Activated T-cell treated with anti-CD3 and anti-CD28 coated beads, Interleukin-2, amount 50 U/mL, for 24 hours (primary cell): ENCODE results near the gene CCDC3.
A peak's percentile ranks its signal among the peaks of the same experiment; 100 is the strongest.

ENCODE experiments used
- DNase-seq: peaks from one replicate; pipeline ENCODE4 v3.0.0-alpha.2; 2020
- H3K27ac Mint-ChIP-seq: 2 replicates; pipeline ENCODE4 v1.8.0; 2020; ENCODE audit warnings: mild to moderate bottlenecking, mixed read lengths
- H3K27me3 Mint-ChIP-seq: 2 replicates; pipeline ENCODE4 v1.8.0; 2020; ENCODE audit warnings: mixed read lengths
- H3K36me3 Mint-ChIP-seq: 2 replicates; pipeline ENCODE4 v1.8.0; 2020; ENCODE audit warnings: low read depth, mixed read lengths
- H3K4me1 Mint-ChIP-seq: 2 replicates; pipeline ENCODE4 v1.8.0; 2020; ENCODE audit warnings: low read depth, mixed read lengths
- H3K4me3 Mint-ChIP-seq: 2 replicates; pipeline ENCODE4 v1.8.0; 2020; ENCODE audit warnings: mild to moderate bottlenecking, moderate library complexity, mixed read lengths
- H3K9me3 Mint-ChIP-seq: 2 replicates; pipeline ENCODE4 v1.8.0; 2020; ENCODE audit warnings: mixed read lengths

The CCDC3 gene

DNA sequence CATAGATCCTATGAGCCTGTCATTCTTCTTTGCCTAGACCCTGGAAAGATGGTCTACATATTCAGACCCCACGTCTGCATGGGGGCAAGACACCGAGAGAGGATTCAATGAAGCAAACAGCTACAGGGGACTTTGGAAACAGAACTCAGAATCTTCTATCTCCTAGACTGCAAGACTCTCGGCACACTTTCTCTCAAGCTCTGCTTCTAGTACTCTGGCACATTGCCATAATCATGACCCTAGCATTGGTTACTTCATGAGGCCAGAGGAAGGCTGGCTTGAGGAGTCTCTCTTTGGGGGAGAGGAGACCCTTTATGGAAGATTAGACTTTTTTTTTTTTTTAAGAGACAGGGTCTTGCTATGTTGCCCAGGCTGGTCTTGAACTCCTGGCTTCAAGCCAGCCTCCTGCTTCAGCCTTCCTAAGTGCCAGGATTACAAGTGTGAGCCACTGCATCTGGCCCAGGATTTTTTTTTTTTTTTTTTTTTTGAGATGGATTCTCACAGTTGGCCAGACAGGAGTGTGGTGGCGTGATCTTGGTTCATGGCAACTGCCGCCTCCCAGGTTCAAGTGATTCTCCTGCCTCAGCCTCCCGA is 20.7 kb downstream of the CCDC3 start:
- Mint-ChIP-seq H3K4me1 (peaks cover 12% of the 10 kb centered on the region), H3K27ac (no peak overlapping the region), H3K9me3 (peaks cover 3% of the 10 kb centered on the region), H3K36me3 (no peaks in the 10 kb centered on the region), H3K27me3 (peaks cover 34% of the 10 kb centered on the region), H3K4me3 (no peak overlapping the region)
- no peak for DNase-seq

GRCh38 chr10:12980102-12980661 is 21.3 kb downstream of the CCDC3 start:
- no peak for DNase-seq
- no peaks in the 10 kb centered on the region for H3K36me3 Mint-ChIP-seq
- no peak overlapping the region for H3K27ac Mint-ChIP-seq
- H3K9me3 Mint-ChIP-seq: peaks cover 3% of the 10 kb centered on the region
- H3K27me3 Mint-ChIP-seq: peaks cover 34% of the 10 kb centered on the region
- no peak overlapping the region for H3K4me3 Mint-ChIP-seq
- H3K4me1 Mint-ChIP-seq: peaks cover 12% of the 10 kb centered on the region

DNA sequence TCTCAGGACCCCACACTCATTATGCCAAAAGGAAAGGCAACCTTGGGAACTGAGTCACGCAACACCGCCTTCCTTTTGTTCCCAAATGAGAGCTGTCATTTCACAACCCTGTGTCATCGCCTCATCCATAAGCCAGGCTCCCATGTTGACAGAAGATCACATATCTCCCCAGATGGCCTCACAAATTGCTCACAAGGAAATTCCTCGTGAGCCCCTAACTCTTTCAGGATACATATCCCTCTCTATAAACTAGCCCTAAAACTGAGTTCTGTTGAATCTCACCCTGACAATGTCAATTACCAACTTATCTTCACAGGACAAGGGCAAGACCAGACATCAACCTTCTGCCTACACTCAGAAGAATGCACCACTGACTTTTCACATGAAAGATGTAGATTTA is 22.6 kb downstream of the CCDC3 start:
- H3K4me1 Mint-ChIP-seq: peaks cover 4% of the 10 kb centered on the region
- peaks cover 3% of the 10 kb centered on the region for H3K9me3 Mint-ChIP-seq
- H3K27me3 Mint-ChIP-seq: peaks cover 34% of the 10 kb centered on the region
- H3K27ac Mint-ChIP-seq: no peak overlapping the region
- no peak overlapping the region for H3K4me3 Mint-ChIP-seq
- no peak for DNase-seq
- no peaks in the 10 kb centered on the region for H3K36me3 Mint-ChIP-seq

- Mint-ChIP-seq H3K4me1 (no peaks in the 10 kb centered on the region), H3K27me3 (peaks cover 40% of the 10 kb centered on the region), H3K9me3 (no peaks in the 10 kb centered on the region)
Observed at GRCh38 chr10:12975906-12976305, 25.6 kb downstream of the CCDC3 start.

DNA sequence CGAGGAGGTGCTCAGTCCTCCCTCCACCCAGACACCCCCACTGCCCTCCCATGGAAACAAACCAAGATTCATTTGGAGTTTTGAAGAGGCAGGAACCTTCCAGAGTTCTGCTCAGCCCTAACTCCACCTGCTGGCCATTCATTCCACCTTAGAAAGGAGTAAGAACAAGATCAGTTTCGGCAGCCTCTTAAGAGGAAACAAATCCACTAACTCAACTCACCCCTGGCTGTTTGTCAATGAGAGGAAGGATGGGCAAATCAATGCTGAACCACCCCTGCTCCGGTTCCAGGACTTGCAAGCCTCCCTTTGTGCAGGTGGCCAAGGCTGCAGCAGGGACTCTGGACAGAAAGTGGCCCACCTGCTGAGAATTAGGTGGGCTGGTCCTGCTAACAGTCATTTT is 26.2 kb downstream of the CCDC3 start:
- Mint-ChIP-seq H3K36me3 (no peaks in the 10 kb centered on the region), H3K9me3 (no peaks in the 10 kb centered on the region), H3K4me3 (no peak overlapping the region), H3K27ac (no peak overlapping the region), H3K4me1 (no peaks in the 10 kb centered on the region), H3K27me3 (peaks cover 35% of the 10 kb centered on the region)
- DNase-seq: no peak

More at GRCh38 chr10:12975906-12976305, 25.6 kb downstream of the CCDC3 start:
- H3K27ac Mint-ChIP-seq: no peak overlapping the region
- no peak overlapping the region for H3K4me3 Mint-ChIP-seq
- DNase-seq: no peak
- no peaks in the 10 kb centered on the region for H3K36me3 Mint-ChIP-seq

GRCh38 chr10:12974491-12975199 is 26.9 kb downstream of the CCDC3 start:
- Mint-ChIP-seq H3K4me1 (peaks cover 3% of the 10 kb centered on the region), H3K27ac (no peak overlapping the region), H3K9me3 (no peaks in the 10 kb centered on the region), H3K27me3 (peaks cover 33% of the 10 kb centered on the region), H3K36me3 (no peaks in the 10 kb centered on the region), H3K4me3 (no peak overlapping the region)
- DNase-seq: no peak

DNA sequence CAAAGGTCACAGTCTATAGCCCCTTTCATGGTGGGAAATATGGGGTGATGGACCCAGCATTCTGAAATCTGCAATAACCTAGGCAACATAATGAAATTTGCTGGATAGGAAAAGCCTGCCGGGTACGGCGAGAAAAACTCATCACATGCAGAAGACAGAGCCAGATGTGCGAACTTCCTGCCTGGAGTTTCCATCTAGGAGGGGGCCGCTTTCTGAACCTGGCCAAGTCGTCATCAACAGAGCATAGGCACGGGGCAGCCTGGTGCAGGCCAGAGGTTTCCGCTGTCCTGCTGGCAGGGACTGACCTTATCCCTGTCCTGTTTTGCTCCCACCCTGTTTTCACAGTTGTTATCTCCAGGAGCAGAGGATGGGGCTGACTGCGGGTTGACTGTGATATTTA is 27.4 kb downstream of the CCDC3 start:
- Mint-ChIP-seq H3K4me3 (no peak overlapping the region), H3K36me3 (no peaks in the 10 kb centered on the region), H3K27ac (no peak overlapping the region), H3K27me3 (peaks cover 27% of the 10 kb centered on the region), H3K4me1 (peaks cover 3% of the 10 kb centered on the region), H3K9me3 (peaks cover under 1% of the 10 kb centered on the region)
- DNase-seq: no peak

DNA sequence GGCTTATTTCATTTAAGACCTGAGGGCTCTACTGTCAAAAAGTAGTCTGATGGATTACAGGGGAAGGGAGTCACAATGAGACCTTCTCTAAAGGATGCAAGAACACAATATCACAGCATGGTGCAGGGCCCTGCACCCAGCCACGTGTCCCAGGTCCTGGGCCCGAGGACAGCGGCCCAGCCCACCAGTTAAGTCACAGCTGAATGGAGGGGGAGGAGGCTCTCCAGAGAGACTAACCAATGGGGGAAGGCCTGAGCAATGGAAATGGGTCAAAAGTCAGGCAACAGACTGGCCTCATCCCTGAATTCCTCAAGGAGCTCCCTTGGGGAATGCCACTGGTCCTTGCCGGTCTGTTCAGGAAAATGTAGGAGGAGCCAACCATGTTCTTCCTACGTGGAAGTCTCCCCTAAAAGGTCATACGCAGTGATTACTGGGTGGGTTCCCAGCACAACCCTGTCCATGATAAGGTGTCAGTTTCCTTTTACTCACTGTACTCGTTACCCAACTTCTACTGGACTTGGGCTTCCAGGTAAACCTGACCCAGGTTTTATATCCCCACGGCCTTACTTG is 28.3 kb downstream of the CCDC3 start:
- peaks cover 6% of the 10 kb centered on the region for H3K9me3 Mint-ChIP-seq
- H3K27me3 Mint-ChIP-seq: peaks cover 20% of the 10 kb centered on the region
- no peak for DNase-seq
- no peak overlapping the region for H3K4me3 Mint-ChIP-seq
- H3K36me3 Mint-ChIP-seq: no peaks in the 10 kb centered on the region
- H3K4me1 Mint-ChIP-seq: peaks cover 3% of the 10 kb centered on the region
- no peak overlapping the region for H3K27ac Mint-ChIP-seq

DNA sequence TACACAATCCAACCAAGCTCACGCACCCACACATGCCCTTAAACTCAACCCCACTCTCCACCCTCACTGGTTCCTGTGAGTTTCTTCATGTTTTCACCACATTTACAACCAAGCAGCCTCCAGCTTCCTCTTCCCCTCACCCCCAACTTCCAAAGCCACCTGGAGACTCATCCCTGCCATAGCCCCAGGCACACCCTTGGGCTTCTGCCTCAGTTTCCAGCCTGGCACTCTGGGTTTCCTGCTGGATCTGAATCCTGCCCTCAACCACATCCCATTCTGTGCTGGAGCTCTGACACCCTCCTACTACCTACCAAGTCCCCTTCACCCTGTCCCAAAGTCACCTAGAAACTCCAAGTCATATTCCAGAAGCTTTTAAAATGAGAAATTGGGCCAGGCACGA is 29.4 kb downstream of the CCDC3 start:
- Mint-ChIP-seq H3K27me3 (peaks cover 13% of the 10 kb centered on the region), H3K4me1 (peaks cover 3% of the 10 kb centered on the region), H3K27ac (no peak overlapping the region), H3K4me3 (no peak overlapping the region), H3K9me3 (peaks cover 10% of the 10 kb centered on the region), H3K36me3 (no peaks in the 10 kb centered on the region)
- no peak for DNase-seq

DNA sequence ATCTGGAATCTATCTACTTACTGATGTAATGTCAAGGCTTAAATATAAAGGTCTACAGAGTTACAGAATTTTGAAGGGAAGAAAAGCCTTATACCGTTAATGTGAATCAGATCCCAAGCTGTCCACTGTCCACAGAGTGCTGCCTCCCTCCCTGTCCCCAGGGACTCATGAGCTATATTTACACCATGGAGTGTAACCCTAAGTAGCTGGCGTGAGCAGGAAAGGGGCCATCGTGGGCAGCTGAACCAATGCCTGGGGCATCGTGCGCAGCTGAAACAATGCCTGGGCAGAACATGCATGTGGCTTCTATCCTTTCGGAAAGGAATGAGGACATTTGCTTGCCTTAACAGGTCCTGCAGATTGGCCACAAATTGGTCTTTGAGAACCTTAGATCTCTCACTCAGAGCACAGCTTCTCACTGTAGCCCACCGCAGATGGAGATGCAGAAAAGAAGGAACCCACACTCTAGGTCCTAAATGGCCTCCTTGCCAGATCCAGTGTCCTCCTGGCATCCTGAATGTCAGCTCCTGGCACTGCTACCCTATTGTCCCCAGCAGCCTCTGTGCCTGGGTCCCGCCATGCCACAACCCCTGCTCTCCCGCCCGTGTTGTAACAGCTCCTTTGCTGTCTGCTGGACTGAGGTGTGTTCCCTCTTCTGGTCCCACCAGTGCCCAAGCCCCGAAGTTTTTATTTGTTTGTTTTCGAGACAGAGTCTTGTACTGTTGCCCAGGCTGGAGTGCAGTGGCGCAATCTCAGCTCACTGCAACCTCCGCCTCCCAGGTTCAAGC is 30.3 kb downstream of the CCDC3 start:
- H3K36me3 Mint-ChIP-seq: no peaks in the 10 kb centered on the region
- H3K4me3 Mint-ChIP-seq: no peak overlapping the region
- H3K27ac Mint-ChIP-seq: no peak overlapping the region
- peaks cover 18% of the 10 kb centered on the region for H3K9me3 Mint-ChIP-seq
- peaks cover 13% of the 10 kb centered on the region for H3K27me3 Mint-ChIP-seq
- peaks cover 7% of the 10 kb centered on the region for H3K4me1 Mint-ChIP-seq
- no peak for DNase-seq

DNA sequence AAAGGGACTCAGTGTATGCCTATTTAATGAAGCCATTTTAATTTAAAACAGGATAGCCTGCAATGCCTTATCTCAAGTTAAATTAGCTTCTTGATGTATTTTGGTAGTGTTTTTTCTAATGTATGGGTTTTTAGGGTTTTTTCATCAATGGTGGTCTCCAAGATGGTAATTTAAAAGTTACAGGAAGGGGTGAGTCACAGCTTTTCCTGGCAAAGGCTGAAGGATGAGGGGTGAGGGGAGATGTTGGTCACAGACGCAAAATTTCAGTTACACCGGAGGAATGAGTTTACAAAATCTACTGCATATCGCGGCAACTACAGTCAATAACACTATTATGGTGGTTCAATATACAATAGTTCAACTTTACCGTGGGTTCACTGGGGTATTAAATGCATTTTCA is 31.6 kb downstream of the CCDC3 start:
- Mint-ChIP-seq H3K4me3 (no peak overlapping the region), H3K9me3 (peaks cover 18% of the 10 kb centered on the region), H3K27me3 (peaks cover 15% of the 10 kb centered on the region), H3K4me1 (peaks cover 11% of the 10 kb centered on the region), H3K36me3 (no peaks in the 10 kb centered on the region), H3K27ac (no peak overlapping the region)
- DNase-seq: no peak

DNA sequence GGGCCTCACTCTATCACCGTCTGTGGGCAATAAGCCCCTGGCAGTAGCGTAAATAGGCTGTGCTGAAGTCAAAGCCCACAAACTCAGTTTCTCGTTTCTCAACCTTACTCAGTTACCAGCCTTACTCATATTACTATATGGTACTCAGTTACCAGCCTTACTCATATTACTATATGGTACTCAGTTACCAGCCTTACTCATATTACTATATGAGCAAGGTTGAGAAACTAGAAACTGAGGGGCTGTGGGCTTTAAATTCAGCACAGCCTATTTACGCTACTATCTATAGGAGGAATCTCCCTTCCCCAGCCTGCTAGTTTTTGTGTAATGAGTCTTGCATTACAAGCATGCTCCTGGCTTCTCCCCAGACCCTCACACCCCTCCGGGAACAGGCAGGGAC is 35.4 kb downstream of the CCDC3 start:
- H3K36me3 Mint-ChIP-seq: no peaks in the 10 kb centered on the region
- H3K4me1 Mint-ChIP-seq: peaks cover 11% of the 10 kb centered on the region
- no peak overlapping the region for H3K4me3 Mint-ChIP-seq
- no peak for DNase-seq
- H3K27ac Mint-ChIP-seq: peak overlapping the region; percentile 44
- peaks cover 26% of the 10 kb centered on the region for H3K27me3 Mint-ChIP-seq
- peaks cover 18% of the 10 kb centered on the region for H3K9me3 Mint-ChIP-seq

- H3K9me3 Mint-ChIP-seq: peaks cover 18% of the 10 kb centered on the region
- peaks cover 31% of the 10 kb centered on the region for H3K27me3 Mint-ChIP-seq
- H3K4me3 Mint-ChIP-seq: no peak overlapping the region
- no peaks in the 10 kb centered on the region for H3K36me3 Mint-ChIP-seq
- H3K4me1 Mint-ChIP-seq: peaks cover 11% of the 10 kb centered on the region
- no peak overlapping the region for H3K27ac Mint-ChIP-seq
- no peak for DNase-seq
Observed at GRCh38 chr10:12965571-12965970, 35.9 kb downstream of the CCDC3 start.

DNA sequence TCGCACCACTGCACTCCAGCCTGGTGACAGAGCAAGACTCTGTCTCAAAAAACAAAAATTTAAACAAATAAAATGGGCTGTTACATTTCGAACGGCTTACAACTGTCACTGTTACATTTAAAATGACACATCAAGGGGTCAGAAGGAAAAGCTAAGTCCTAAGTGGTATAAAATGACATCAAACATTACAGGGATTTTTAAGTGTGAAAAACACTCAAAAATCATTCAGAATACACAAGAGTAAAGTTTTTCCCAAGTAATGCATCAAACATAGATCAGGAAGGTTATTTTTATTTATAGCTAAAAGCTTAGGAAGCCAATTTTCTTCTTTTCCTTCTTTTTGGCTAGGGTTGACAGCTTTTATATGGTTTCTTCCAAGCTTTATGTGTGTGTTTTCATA is 39.0 kb downstream of the CCDC3 start:
- Mint-ChIP-seq H3K27ac (no peak overlapping the region), H3K9me3 (peaks cover 12% of the 10 kb centered on the region), H3K4me1 (peaks cover 8% of the 10 kb centered on the region), H3K4me3 (no peak overlapping the region), H3K36me3 (no peaks in the 10 kb centered on the region), H3K27me3 (peaks cover 35% of the 10 kb centered on the region)
- no peak for DNase-seq
